Retina (tissue), 1 donor: ENCODE measurements around the gene SMIM22.

ENCODE experiments used
- DNase-seq: peaks from one replicate; pipeline ENCODE4 v3.0.0-alpha.2; 2016

SMIM22 gene

GRCh38 chr16:4795181-4795827 lies at the start of gene SMIM22:
TSS of gene SMIM22 (plus strand) at chr16:4795369. CDS start at chr16:4795735, 366 bp downstream.
- no peak for DNase-seq

GRCh38 chr16:4746215-4746614 lies 49.0 kb upstream of the SMIM22 start:
- no peak for DNase-seq

GRCh38 chr16:4746991-4747574 lies 48.1 kb upstream of the SMIM22 start:
- DNase-seq, result no peak

GRCh38 chr16:4747906-4748681 lies 47.1 kb upstream of the SMIM22 start:
- no peak for DNase-seq

GRCh38 chr16:4748682-4749411 lies 46.3 kb upstream of the SMIM22 start:
- no peak for DNase-seq

- no peak for DNase-seq
These were observed 45.4 kb upstream of the SMIM22 start for GRCh38 chr16:4749700-4750257.

- no peak for DNase-seq
These were observed 44.3 kb upstream of the SMIM22 start for GRCh38 chr16:4750896-4751295.

- DNase-seq, result no peak
These were observed 42.6 kb upstream of the SMIM22 start for GRCh38 chr16:4752351-4753100.

GRCh38 chr16:4753227-4753626 lies 41.9 kb upstream of the SMIM22 start:
- DNase-seq, result no peak

GRCh38 chr16:4754865-4755264 lies 40.3 kb upstream of the SMIM22 start:
- DNase-seq, result no peak

- no peak for DNase-seq
These were observed 39.5 kb upstream of the SMIM22 start for GRCh38 chr16:4755687-4756086.

GRCh38 chr16:4760221-4760910 lies 34.8 kb upstream of the SMIM22 start:
- DNase-seq, result no peak

GRCh38 chr16:4762205-4762604 lies 33.0 kb upstream of the SMIM22 start:
- DNase-seq, result no peak

GRCh38 chr16:4763791-4764190 lies 31.4 kb upstream of the SMIM22 start:
- no peak for DNase-seq

GRCh38 chr16:4765511-4766474 lies 29.4 kb upstream of the SMIM22 start:
- DNase-seq, result no peak

- peak; percentile 97 for DNase-seq
These were observed 28.1 kb upstream of the SMIM22 start, which contains the start of gene ZNF500 for GRCh38 chr16:4766875-4767628. TSS of gene ZNF500 (minus strand) at chr16:4767162. CDS start at chr16:4765978, 1,184 bp downstream.

- DNase-seq, result peak; percentile 24
These were observed 27.2 kb upstream of the SMIM22 start for GRCh38 chr16:4767872-4768548.

GRCh38 chr16:4768549-4769305 lies 26.4 kb upstream of the SMIM22 start:
- DNase-seq, result peak; percentile 94
